Measurements from ENCODE around the gene GOLGA5.
"Not testable (repeated sequence)": the region's sequence is repeated elsewhere in the genome, so short reads cannot be mapped to it uniquely, and the experiment has no call there.

- not testable (repeated sequence) for TF ChIP-seq EZH2 (IDR thresholded peaks at IDR 0.05; ENCODE audit: insufficient read depth, poor library complexity, severe bottlenecking); EZH2phosphoT487 (IDR thresholded peaks at IDR 0.05; ENCODE audit: insufficient read depth, low read depth)
Observed at GRCh38 chr14:92768236-92768635, 25.9 kb upstream of the GOLGA5 start.

Measured in GM23248 (cell line).